ENCODE results near the gene ADTRP.

Gene ADTRP

DNA sequence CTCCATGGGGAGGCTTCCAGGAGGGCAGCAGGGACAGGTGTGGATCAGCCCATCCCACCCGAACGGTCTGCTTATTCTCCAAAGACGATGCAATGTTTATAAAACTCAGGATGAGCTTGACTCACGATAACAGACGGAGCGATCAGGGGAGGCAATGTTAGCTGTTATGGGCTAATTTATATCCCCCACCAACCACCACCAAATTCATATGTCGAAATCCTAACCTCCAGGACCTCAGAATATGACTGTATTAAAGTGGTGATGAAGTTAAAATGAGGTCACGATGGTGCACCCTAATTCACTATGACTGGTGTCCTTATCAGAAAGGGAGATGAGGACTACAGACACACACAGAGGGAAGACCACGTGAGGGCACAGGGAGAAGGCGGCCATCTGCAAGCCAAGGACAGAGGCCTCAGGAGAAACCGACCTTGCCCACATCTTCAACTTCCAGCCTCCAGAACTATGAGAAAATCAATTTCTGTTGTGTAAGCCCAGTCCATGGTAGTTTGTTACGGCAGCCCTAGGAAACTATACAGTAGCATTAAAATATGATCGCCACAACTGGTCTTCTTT lies 7.0 kb downstream of the ADTRP start:
- no peaks in the 10 kb centered on the region for H3K36me3 Mint-ChIP-seq
- ATAC-seq (no peak), DNase-seq (ENCODE audit: low spot score in 2 of 2) (no peak)
- no peaks in the 10 kb centered on the region for H3K9me3 Mint-ChIP-seq
- H3K4me3 Mint-ChIP-seq: no peak overlapping the region
- H3K27ac Mint-ChIP-seq: no peak overlapping the region
- H3K4me1 Mint-ChIP-seq: peaks cover 15% of the 10 kb centered on the region

DNA sequence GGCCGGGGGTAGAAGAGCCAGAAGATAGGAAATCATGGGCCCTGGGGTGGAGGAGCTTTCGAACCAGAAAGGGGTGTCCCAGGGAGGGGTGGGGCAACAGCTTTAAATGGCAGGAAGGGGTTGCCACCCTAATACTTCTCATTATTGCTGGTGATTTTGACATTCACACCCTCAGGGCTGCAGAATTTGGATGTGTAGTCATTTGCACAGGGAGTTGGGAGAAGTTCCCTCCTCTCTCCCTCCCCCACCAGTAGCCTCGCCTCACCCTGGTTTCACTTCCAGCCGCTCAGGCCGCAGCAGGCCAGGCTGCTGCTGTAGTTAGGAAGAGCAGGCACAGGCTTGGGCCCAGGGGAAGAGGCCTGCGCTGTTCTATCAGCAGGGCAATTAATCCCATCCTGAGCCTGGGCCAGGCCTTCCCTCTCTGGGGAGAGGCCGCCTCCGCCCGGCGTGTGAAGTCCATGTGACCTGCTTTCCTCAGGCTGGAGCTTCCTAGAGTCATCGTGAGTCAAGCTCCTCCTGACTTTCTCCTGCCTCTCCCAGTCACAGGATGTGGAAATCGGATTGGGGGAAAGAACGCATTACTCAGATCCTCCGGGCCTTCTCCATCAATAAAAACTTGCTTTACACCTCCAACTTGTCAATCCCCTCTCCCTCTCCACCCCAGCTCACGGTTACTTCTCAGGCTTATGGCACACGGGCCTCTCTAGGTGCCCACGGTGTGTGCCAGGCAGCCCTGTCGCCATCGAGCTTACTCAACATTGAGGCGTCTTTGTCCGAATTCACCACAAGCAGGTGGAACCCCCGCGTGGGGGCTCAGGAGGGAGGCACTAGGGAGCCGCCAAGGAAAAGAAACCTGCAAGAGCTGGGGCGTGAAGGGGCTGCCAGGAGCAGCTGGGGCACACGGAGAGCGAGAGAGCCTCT lies 7.8 kb downstream of the ADTRP start:
- no peaks in the 10 kb centered on the region for H3K9me3 Mint-ChIP-seq
- peak overlapping the region; percentile 27 for H3K27ac Mint-ChIP-seq
- ATAC-seq (no peak), DNase-seq (ENCODE audit: low spot score in 2 of 2) (no peak)
- H3K4me1 Mint-ChIP-seq: peaks cover 15% of the 10 kb centered on the region
- H3K4me3 Mint-ChIP-seq: no peak overlapping the region
- no peaks in the 10 kb centered on the region for H3K36me3 Mint-ChIP-seq

DNA sequence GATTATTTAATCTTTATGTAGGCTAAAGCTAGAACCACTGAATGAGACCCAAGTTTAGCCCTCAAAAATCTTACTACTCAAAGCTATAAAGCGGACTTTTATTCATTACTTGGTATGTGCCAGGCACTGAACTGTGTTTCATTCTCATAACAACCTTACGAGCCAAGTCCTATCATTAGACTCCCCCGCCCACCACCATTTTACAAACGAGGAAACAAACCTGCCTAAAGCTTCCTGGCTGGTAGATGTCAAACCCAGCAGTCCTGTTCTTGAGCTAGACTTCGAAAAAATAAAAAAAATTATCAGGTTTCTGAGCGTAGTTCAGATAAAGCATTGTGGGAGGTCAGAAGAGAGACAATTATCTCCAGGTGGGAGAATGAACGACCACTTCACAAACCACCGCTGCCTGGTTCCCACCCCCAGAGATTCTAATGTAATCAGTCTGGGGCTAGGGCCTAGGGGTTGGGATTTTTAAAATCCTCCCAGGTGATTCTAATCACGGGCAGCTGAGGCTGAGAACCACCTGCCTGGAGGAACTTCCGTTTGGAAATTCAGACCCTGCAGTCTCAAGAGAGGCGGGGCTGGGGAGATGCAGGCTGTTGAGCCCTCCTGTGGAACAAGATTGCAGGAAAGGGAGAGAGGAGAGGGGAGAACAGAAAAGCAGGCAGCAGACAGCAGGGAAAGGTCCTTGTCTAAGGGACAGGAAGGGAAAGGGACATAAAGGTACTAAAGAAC lies 8.6 kb downstream of the ADTRP start:
- H3K36me3 Mint-ChIP-seq: no peaks in the 10 kb centered on the region
- H3K27ac Mint-ChIP-seq: peak overlapping the region; percentile 27
- peaks cover 15% of the 10 kb centered on the region for H3K4me1 Mint-ChIP-seq
- DNase-seq (ENCODE audit: low spot score in 2 of 2) (no peak), ATAC-seq (no peak)
- no peak overlapping the region for H3K4me3 Mint-ChIP-seq
- no peaks in the 10 kb centered on the region for H3K9me3 Mint-ChIP-seq

DNA sequence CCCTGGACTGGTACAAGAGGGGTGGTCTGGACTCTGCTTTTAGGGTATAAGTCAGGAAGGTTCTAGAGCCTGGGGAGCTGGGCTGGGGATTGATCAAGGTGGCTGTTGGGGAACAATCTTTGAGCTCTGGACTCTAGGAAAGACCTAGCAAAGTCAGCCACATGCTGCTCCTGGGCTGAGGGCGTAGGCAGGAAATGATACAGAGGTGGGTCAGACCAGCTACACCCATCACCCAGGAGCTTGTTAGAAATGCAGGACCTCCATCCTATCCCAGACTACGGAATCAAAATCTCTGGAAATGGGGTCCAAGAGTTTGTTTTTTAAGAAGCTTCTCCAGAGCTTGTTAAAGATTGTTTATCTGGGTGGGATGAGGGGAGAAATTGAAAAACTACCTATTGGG lies 9.4 kb downstream of the ADTRP start:
- H3K36me3 Mint-ChIP-seq: no peaks in the 10 kb centered on the region
- H3K4me3 Mint-ChIP-seq: no peak overlapping the region
- no peaks in the 10 kb centered on the region for H3K9me3 Mint-ChIP-seq
- H3K27ac Mint-ChIP-seq: no peak overlapping the region
- DNase-seq (ENCODE audit: low spot score in 2 of 2) (no peak), ATAC-seq (no peak)
- H3K4me1 Mint-ChIP-seq: peaks cover 15% of the 10 kb centered on the region

DNA sequence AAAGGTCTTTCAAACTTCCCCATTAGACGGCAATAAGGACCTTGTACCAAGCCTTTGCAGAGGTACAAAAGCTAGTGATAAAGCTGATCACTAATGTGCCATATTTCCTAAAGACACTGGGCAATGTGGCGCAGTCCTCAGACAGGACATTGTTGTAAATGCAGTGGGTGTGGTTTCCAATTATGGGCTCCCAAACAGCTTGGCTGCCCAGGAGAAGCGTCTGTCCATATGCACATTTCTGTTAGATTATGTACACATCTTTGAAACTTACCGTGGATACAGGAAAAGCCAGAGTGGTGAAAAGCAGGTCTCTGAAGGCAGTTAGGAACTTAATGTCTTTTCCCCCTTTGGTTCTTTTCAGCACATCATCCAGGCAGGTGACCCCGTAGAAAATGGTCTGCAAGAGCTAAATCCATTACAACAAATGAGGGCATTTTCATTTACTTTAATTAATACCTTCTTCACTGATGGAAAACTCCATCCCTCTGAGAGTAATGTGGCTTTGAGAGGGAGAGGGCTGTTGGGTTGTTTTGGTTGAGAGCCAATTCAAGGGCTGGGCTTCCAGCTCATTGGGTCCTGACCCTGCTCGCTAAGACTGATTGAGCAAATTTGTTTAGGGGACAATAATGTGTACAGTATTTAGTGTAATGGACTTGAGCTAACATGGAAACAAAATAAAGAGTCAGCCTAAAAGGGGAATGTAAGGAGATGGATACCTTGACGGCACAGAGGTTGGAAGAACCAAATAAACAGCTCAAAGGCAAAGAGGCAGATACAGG lies 10.4 kb downstream of the ADTRP start:
- H3K4me1 Mint-ChIP-seq: peaks cover 14% of the 10 kb centered on the region
- no peak for DNase-seq (ENCODE audit: low spot score in 2 of 2)
- H3K27ac Mint-ChIP-seq: no peak overlapping the region
- no peak for ATAC-seq
- H3K9me3 Mint-ChIP-seq: no peaks in the 10 kb centered on the region
- H3K36me3 Mint-ChIP-seq: peaks cover 3% of the 10 kb centered on the region
- H3K4me3 Mint-ChIP-seq: no peak overlapping the region

DNA sequence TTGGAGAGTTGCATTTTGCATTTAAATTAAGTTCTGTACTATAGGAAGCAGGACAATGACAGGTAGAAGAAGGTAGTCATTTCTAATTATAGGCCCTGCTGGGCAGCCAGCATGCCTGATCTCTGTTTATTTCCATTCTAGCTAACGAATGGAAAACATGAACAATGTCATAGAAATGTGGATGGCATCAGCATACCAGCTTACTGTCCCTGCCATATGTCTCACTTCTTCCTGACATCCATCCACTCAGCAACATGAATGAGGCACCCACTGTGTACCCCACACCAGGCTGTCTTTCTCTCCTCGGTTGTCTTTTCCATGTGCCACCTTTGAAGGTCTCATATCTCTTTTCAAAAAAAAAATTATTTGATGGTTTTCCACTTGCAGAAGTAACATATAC lies 11.1 kb downstream of the ADTRP start:
- Mint-ChIP-seq H3K4me1 (peaks cover 7% of the 10 kb centered on the region), H3K9me3 (no peaks in the 10 kb centered on the region), H3K4me3 (no peak overlapping the region), H3K27ac (no peak overlapping the region), H3K36me3 (peaks cover 6% of the 10 kb centered on the region)
- ATAC-seq (no peak), DNase-seq (ENCODE audit: low spot score in 2 of 2) (no peak)

DNA sequence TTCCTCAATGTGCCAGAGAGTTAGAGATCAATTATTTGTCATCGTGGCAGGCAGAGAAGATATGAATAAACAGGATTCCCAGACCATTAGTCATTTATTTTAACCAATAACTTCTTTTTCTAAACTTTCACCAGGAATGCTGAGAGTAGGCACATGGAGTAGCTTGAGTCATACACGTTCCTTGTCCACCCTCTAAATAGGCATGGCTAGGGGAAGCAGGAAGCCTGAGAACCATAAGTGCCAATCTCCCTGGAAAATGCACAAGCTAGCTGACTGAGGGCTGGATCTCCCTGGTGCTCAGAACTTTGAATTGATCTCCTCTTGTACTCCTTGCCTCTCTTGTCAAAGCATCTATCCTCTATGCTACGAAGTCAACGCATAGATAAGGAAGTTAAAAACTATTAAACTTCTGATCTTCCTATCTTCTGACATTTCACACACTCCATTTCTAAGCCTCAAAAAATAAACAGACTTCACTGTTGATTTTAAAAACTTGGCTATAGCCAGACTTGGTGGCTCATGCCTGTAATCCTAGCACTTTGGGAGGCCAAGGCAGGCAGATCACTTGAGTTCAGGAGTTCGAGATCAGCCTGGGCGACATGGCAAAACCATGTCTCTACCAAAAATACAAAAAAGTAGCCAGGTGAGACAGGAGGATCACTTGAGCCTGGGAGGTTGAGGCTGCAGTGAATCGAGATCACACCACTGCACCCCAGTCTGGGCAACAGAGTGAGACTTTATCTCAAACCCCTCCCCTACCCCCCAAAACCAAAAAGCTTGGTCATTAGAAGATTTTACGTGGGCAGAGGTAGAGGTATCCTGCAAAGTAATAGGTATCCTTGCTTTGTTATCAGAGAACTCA lies 11.8 kb downstream of the ADTRP start:
- ATAC-seq: no peak
- Mint-ChIP-seq H3K9me3 (no peaks in the 10 kb centered on the region), H3K36me3 (peaks cover 6% of the 10 kb centered on the region), H3K27ac (no peak overlapping the region), H3K4me1 (peaks cover 5% of the 10 kb centered on the region), H3K4me3 (no peak overlapping the region)
- DNase-seq (ENCODE audit: low spot score in 2 of 2): no peak

DNA sequence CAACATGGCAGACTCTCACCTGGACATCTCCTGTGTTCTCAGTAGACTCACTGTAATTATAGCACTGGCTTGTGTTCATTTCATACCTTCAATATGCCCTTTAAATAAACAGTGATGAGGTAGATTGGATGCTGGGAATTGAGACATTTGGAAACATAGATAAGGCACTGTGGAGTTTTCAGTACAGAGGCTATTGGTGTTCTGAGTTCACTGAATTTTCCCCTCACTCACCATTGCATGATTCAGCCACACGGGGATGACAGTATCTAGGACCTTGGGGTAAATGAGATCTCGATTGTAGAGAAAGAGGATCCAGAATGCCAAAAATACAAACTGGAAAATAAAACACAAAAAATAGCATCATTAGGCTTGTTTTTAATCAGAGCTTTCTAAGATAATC lies 12.6 kb downstream of the ADTRP start:
- Mint-ChIP-seq H3K27ac (no peak overlapping the region), H3K4me1 (peaks cover 5% of the 10 kb centered on the region), H3K9me3 (no peaks in the 10 kb centered on the region), H3K36me3 (peaks cover 6% of the 10 kb centered on the region), H3K4me3 (no peak overlapping the region)
- no peak for DNase-seq (ENCODE audit: low spot score in 2 of 2)
- ATAC-seq: no peak

DNA sequence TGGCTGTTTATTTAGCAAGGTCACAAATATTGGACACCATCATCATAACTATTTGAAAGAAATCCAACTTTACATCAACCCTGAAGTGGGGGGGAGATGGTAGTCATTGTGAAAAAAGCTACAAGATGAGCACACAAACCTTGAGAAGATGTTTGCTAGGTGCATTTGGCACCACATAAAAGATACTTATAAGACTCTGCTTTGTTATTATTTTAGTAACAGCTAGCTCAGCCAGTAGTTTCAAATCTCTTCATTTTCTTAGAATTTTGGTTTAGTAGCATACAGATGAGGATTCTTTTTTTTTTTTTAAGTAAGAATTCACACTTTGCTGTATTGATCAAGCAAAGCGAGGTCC lies 14.4 kb downstream of the ADTRP start:
- peaks cover 6% of the 10 kb centered on the region for H3K36me3 Mint-ChIP-seq
- H3K4me3 Mint-ChIP-seq: no peak overlapping the region
- H3K9me3 Mint-ChIP-seq: no peaks in the 10 kb centered on the region
- ATAC-seq (no peak), DNase-seq (ENCODE audit: low spot score in 2 of 2) (no peak)
- H3K27ac Mint-ChIP-seq: no peak overlapping the region
- peaks cover 5% of the 10 kb centered on the region for H3K4me1 Mint-ChIP-seq

DNA sequence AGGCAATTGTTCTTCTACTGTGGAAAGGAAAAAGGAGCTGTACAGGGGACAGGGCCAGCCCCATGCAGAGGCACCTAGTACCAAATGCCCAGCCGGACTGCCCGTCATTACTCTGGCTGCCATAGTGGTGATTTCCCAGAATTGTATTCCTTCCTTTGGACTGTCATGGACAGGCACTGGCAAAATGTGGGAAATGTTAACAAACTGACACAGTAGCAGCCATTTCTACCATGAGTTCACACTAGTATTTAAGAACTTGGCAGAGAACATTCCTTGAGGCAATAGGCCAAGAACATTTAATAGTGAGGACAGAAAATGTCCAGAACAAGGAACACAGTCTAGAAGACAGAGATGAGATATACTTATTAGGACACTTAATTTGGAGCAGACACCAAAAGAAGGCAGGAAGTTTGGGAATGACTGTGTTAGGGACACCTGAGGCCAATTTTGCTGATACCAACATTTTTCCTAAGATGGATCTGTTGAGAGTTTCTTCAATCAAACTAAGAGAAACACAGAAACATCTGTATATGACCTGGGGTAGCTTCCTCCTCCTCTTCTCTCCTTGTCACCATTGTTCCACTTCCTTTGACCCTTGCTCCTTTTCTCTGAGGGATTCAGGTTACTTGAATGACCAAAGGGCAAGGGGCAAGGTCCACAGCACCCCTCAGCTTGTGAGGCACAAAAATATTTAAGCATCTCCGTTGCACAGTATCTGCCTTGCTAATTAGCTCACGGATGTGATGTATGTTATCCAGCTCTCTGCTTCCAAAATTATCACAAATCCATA lies 14.9 kb downstream of the ADTRP start:
- Mint-ChIP-seq H3K4me3 (no peak overlapping the region), H3K4me1 (peaks cover under 1% of the 10 kb centered on the region), H3K36me3 (peaks cover 6% of the 10 kb centered on the region), H3K9me3 (no peaks in the 10 kb centered on the region), H3K27ac (no peak overlapping the region)
- DNase-seq (ENCODE audit: low spot score in 2 of 2) (no peak), ATAC-seq (no peak)

DNA sequence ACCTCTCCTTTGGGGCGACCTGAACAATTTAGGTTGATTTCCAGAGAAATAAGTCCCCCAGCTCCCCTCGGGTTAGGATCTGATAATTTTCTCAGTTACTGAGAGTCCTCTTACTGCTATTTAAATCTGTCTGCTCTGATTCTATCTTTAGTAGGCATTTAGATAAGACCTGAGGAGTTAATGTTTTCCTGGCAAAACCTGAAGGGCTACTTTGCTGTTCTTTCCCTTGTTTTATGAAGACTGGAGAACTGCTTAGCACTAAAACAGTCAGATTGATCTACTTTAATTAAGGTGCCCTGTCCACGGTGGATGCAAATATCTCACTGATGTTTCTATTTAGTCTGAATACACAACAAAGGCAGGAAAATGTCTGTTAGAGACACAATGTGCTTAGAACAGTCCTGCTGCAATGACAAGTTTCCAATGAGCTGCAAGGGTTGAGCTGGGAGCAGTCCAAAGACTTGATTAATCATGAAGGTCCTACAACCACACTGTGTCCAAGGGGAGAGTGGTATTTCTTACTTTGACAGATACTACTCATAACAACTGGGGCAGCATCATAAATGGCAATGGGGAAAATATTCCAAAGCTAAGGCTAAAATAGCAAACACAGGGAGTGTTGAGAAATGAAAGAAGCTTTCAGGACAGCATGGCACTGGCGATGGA lies 15.7 kb downstream of the ADTRP start:
- DNase-seq (ENCODE audit: low spot score in 2 of 2): no peak
- peaks cover 6% of the 10 kb centered on the region for H3K36me3 Mint-ChIP-seq
- no peak overlapping the region for H3K4me3 Mint-ChIP-seq

DNA sequence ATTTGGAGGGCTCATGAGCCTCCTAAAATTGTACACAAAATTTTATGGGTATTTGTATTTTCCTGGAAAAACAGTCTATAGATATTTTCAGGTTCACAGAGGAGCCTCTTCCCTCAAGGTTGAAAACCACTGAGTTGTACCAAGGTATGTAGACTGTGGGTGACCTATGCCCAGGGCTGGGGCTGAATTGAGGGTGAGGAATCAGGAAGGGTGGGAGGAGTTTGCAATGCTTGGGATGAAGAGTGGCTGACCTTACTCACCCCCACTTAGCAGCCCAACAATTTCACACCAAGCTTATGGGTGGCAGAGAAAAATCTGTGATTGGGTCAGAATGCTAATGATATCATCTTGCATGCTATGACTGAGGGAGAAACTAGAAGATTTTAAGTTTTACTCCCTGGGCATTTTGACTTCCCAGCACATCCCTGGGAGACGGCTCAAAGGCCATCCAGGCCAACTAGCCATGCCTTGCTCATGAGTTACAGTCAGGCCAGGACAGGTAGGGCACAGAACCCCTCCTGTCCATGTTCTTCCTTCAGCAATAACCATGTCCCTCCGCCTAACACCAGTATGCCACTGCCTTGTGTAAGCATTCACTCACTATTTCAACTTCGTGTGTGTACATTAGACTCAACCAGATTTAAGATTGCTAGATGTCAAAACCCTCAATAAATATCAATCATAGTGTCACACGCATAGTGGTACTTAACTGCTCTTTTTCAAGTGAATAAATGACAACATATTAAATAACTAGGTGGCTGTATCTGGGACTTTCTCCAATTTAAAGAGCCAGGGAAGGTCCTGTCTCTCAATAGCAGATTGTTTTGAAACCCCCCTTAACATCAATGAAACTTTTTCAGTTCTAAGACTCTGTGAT lies 16.6 kb downstream of the ADTRP start:
- Mint-ChIP-seq H3K4me3 (no peak overlapping the region), H3K27ac (no peak overlapping the region), H3K4me1 (no peaks in the 10 kb centered on the region), H3K36me3 (peaks cover 6% of the 10 kb centered on the region), H3K9me3 (peaks cover 3% of the 10 kb centered on the region)
- ATAC-seq (no peak), DNase-seq (ENCODE audit: low spot score in 2 of 2) (no peak)

More for the DNA sequence above, 15.7 kb downstream of the ADTRP start:
- H3K9me3 Mint-ChIP-seq: no peaks in the 10 kb centered on the region
- H3K27ac Mint-ChIP-seq: no peak overlapping the region
- no peaks in the 10 kb centered on the region for H3K4me1 Mint-ChIP-seq
- no peak for ATAC-seq

DNA sequence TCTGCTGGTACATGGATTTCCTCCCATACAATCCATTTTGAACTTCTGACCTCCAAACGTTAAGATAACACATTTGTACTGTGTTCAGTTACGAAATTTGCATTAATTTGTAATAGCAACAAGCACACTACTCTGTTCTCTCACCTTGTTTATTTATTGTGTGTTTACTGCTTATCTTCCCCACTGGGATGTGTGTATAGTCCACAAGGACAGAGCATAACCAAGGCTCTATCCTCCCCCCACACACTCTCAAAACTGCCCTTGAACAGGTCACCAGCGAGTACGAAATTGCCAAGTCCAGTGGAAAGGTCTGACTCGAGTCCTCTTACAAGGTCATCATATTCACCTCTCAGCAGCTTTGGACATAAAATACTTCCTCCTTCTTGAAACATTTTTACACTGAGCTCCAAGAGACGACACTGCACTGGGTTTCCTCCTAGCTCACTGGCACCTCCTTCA lies 18.6 kb downstream of the ADTRP start:
- peaks cover 6% of the 10 kb centered on the region for H3K36me3 Mint-ChIP-seq
- no peak overlapping the region for H3K27ac Mint-ChIP-seq
- H3K4me3 Mint-ChIP-seq: no peak overlapping the region
- DNase-seq (ENCODE audit: low spot score in 2 of 2) (no peak), ATAC-seq (no peak)
- H3K4me1 Mint-ChIP-seq: peaks cover 5% of the 10 kb centered on the region
- H3K9me3 Mint-ChIP-seq: peaks cover 3% of the 10 kb centered on the region
